Panc1 (cell line): ENCODE data around the gene FAF2. TPM values are rescaled to one million over a fixed set of nuclear protein-coding genes. Genes with fewer than 3 reads are reported as not detected.
A peak's percentile ranks its signal among the peaks of the same experiment; 100 is the strongest.

Experiments
- ATAC-seq: fragments of 200-7000 bp; cut with Tn5 transposase; 2 replicates; pipeline ENCODE4 v1.9.1; 2020; ENCODE audit warnings: mild to moderate bottlenecking, moderate library complexity
- BruUV-seq: library from RNA; stranded (reverse); fragments of 400-500 nt; replicated peaks from 2 replicates; lab custom pipeline; 2021; lab: Mats Ljungman, UMichigan
- CTCF ChIA-PET: fragments of 300-600 bp; sonication (Branson Sonifier 250); formaldehyde crosslinking; loops from one replicate; lab custom pipeline; 2022; ENCODE audit warnings: antibody characterized with exemption; lab: Charles Lee
- POLR2A ChIA-PET: fragments of 300-600 bp; sonication (Branson Sonifier 250); formaldehyde crosslinking; loops from one replicate; lab custom pipeline; 2022; ENCODE audit warnings: antibody characterized with exemption; lab: Charles Lee
- DNase-seq: peaks from one replicate; pipeline ENCODE4 v3.0.0-alpha.2; 2010; ENCODE audit warnings: low read depth, low spot score
- H3K27ac ChIP-seq: 2 replicates; pipeline ENCODE4 v1.5.1; 2011; ENCODE audit warnings: mild to moderate bottlenecking, low read length, inconsistent platforms
- H3K27me3 ChIP-seq: fragments of 200-500 bp; sonication (Bioruptor generic); 2 replicates; pipeline ENCODE4 v1.6.0; 2014; ENCODE audit warnings: low read length, inconsistent platforms; ENCODE audit not compliant: control insufficient read depth, insufficient read depth
- H3K36me3 ChIP-seq: fragments of 200-500 bp; sonication (Bioruptor generic); 2 replicates; pipeline ENCODE4 v1.5.1; 2014; ENCODE audit warnings: inconsistent platforms, mild to moderate bottlenecking, low read length, moderate library complexity; ENCODE audit not compliant: control insufficient read depth, insufficient read depth
- H3K4me1 ChIP-seq: 2 replicates; pipeline ENCODE4 v1.5.1; 2011; ENCODE audit warnings: inconsistent platforms, mild to moderate bottlenecking, low read length, moderate library complexity; ENCODE audit not compliant: control insufficient read depth, insufficient read depth
- H3K4me3 ChIP-seq, 2 experiments: 2 replicates each; pipeline ENCODE4 v1.5.1; 2011 to 2012; ENCODE audit warnings: low read depth in 2 of 2, low read length in 2 of 2, mild to moderate bottlenecking in 2 of 2, inconsistent platforms in 1 of 2, moderate library complexity in 1 of 2
- H3K9me3 ChIP-seq: fragments of 200-500 bp; sonication (Bioruptor generic); 2 replicates; pipeline ENCODE4 v1.5.1; 2014; ENCODE audit warnings: low read depth, mild to moderate bottlenecking, inconsistent platforms, low read length, moderate library complexity; ENCODE audit not compliant: control insufficient read depth, insufficient read depth
- CTCF ChIP-seq: fragments of 450-650 bp; IDR thresholded peaks from 2 replicates; pipeline ENCODE4 v1.5.1; 2017; ENCODE audit warnings: mild to moderate bottlenecking
- POLR2AphosphoS5 ChIP-seq: IDR thresholded peaks from 2 replicates; pipeline ENCODE4 v1.6.1; 2012; ENCODE audit warnings: mild to moderate bottlenecking, low read depth, low read length, moderate library complexity
- REST ChIP-seq, 2 experiments: IDR thresholded peaks; 2 replicates each; pipeline ENCODE4 v1.6.1; 2011 to 2012; ENCODE audit warnings: low read depth in 2 of 2, control low read depth in 1 of 2, low read length in 1 of 2, mild to moderate bottlenecking in 1 of 2, moderate library complexity in 1 of 2; ENCODE audit not compliant: insufficient read depth in 1 of 2
- SIN3A ChIP-seq: IDR thresholded peaks from 2 replicates; pipeline ENCODE4 v1.6.1; 2012; ENCODE audit warnings: low read depth, mild to moderate bottlenecking, low read length, moderate library complexity, borderline replicate concordance; ENCODE audit not compliant: insufficient read depth
- TCF7L2 ChIP-seq: IDR thresholded peaks from 2 replicates; pipeline ENCODE4 v1.6.1; 2011; ENCODE audit warnings: mild to moderate bottlenecking, low read depth, low read length, inconsistent platforms
- in situ Hi-C: cut with HindIII; loops from 2 replicates; pipeline ENCODE4 v1.10.0; 2016; ENCODE audit warnings: low sequenced_read_pairs, low pct_unique_long_range_greater_than_20kb
- intact Hi-C: fragments of 100-400 bp; cut with micrococcal nuclease; formaldehyde crosslinking; loops from one replicate; pipeline ENCODE4 v1.10.0; 2022; ENCODE audit not compliant: unreplicated experiment
- total RNA-seq: library from RNA; stranded (reverse); gene quantifications from one replicate; pipeline ENCODE4 v1.2.1, GENCODE V29; 2021; ENCODE audit not compliant: unreplicated experiment

The FAF2 gene
- total RNA-seq, 1 experiment from 2014 or later: 86.6 TPM

GRCh38 chr5:176444742-176445141 lies 3.4 kb upstream of the FAF2 start:
- no peak for ATAC-seq
- no TSS peak for BruUV-seq

GRCh38 chr5:176446028-176446665 lies 2.0 kb upstream of the FAF2 start:
- no peak overlapping the region for H3K4me3 ChIP-seq
- TF ChIP-seq POLR2AphosphoS5 (no peak), CTCF (no peak), SIN3A (no peak), TCF7L2 (no peak), REST (IDR thresholded peaks at IDR 0.05; ENCODE audit: insufficient read depth in 1 of 2, low read depth in 2 of 2, low read length in 1 of 2) (no peak)
- intact Hi-C loops: no loop called here
- ChIA-PET POLR2A (no interaction called here), CTCF (no interaction called here)
- ATAC-seq: no peak
- H3K36me3 ChIP-seq: peaks cover 7% of the 10 kb centered on the region; the same call in 1 of the 2 replicates
- no peaks in the 10 kb centered on the region for H3K27me3 ChIP-seq
- H3K4me1 ChIP-seq: peaks cover 20% of the 10 kb centered on the region
- no peak for DNase-seq
- H3K27ac ChIP-seq: peak overlapping the region; percentile 98
- no peaks in the 10 kb centered on the region for H3K9me3 ChIP-seq
- in situ Hi-C loops: no loop called here
- no TSS peak for BruUV-seq

More at GRCh38 chr5:176444742-176445141, 3.4 kb upstream of the FAF2 start:
- POLR2A ChIA-PET: interaction anchor here (0.7 kb wide), 1 partner anchor 28 kb away, joined by 3 read pairs; no protein-coding TSS in a partner anchor
- CTCF ChIA-PET: no interaction called here
- H3K36me3 ChIP-seq: peaks cover 7% of the 10 kb centered on the region; the same call in 1 of the 2 replicates
- no peaks in the 10 kb centered on the region for H3K27me3 ChIP-seq
- peaks cover 27% of the 10 kb centered on the region for H3K4me1 ChIP-seq
- DNase-seq: no peak
- in situ Hi-C loops: no loop called here
- H3K27ac ChIP-seq: no peak overlapping the region
- H3K9me3 ChIP-seq: no peaks in the 10 kb centered on the region
- no peak overlapping the region for H3K4me3 ChIP-seq
- intact Hi-C loops: no loop called here
- no peak for TF ChIP-seq POLR2AphosphoS5
- TF ChIP-seq SIN3A: no peak
- TF ChIP-seq REST (IDR thresholded peaks at IDR 0.05; ENCODE audit: insufficient read depth in 1 of 2, low read depth in 2 of 2, low read length in 1 of 2): no peak
- TF ChIP-seq CTCF: no peak
- TF ChIP-seq TCF7L2: no peak
